ENCODE data around the gene PMPCB.
"Not testable (repeated sequence)": the region's sequence is repeated elsewhere in the genome, so short reads cannot be mapped to it uniquely, and the experiment has no call there.

DNA sequence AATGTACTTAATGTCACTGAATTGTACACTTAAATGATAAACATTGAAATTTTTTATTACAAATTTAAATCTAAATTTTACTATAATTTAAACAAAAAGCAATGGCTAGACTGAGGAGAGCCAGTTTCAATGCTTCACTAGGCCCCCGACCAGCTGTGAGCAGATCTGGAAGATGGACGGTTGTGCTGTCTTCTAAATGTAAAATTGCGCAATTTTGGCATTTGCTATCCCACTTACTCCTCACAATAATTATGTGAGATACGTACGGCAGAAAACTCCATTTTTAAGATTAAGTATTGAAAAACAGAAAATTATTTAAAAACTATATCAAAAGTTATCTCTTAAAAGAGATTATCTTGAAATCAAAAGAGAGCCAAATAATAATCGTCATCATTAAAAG lies 23.9 kb upstream of the PMPCB start:
- not testable (repeated sequence) for TF ChIP-seq EZH2 (IDR thresholded peaks at IDR 0.05)
- TF ChIP-seq, protein P1, sequence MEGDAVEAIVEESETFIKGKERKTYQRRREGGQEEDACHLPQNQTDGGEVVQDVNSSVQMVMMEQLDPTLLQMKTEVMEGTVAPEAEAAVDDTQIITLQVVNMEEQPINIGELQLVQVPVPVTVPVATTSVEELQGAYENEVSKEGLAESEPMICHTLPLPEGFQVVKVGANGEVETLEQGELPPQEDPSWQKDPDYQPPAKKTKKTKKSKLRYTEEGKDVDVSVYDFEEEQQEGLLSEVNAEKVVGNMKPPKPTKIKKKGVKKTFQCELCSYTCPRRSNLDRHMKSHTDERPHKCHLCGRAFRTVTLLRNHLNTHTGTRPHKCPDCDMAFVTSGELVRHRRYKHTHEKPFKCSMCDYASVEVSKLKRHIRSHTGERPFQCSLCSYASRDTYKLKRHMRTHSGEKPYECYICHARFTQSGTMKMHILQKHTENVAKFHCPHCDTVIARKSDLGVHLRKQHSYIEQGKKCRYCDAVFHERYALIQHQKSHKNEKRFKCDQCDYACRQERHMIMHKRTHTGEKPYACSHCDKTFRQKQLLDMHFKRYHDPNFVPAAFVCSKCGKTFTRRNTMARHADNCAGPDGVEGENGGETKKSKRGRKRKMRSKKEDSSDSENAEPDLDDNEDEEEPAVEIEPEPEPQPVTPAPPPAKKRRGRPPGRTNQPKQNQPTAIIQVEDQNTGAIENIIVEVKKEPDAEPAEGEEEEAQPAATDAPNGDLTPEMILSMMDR (IDR thresholded peaks at IDR 0.05) = not testable (repeated sequence)

Data from neural progenitor cell (in vitro differentiated cells).